GM12873 (cell line): ENCODE results near the gene FAM170B.

ENCODE experiments used
- CTCF ChIP-seq: IDR thresholded peaks from 2 replicates; pipeline ENCODE4 v1.5.1; 2012; ENCODE audit warnings: low read depth, mild to moderate bottlenecking, moderate library complexity, low read length, control low read depth; ENCODE audit not compliant: insufficient read depth; ENCODE audit errors: missing control alignments

Gene FAM170B

GRCh38 chr10:49083261-49083660 is 50.6 kb downstream of the FAM170B start:
- TF ChIP-seq CTCF, result no peak

- no peak for TF ChIP-seq CTCF
These were observed 51.1 kb downstream of the FAM170B start for GRCh38 chr10:49082766-49083165.

GRCh38 chr10:49081547-49082275 is 52.1 kb downstream of the FAM170B start:
- no peak for TF ChIP-seq CTCF
